HT-29 (cell line): ENCODE results near the gene TOGARAM2. TPM values are rescaled to one million over a fixed set of nuclear protein-coding genes. Genes with fewer than 3 reads are reported as not detected.

Experiments
- DNase-seq: peaks from one replicate; pipeline ENCODE4 v3.0.0-alpha.2; 2015; ENCODE audit warnings: low spot score
- total RNA-seq: library from RNA; depleted of rRNA; stranded (reverse); fragments of >200 nt; shearing (Covaris generic); gene quantifications from 2 replicates; pipeline ENCODE4 v1.2.3, GENCODE V29; 2014

The TOGARAM2 gene
- total RNA-seq, 1 experiment from 2014 or later = 0.20 TPM

- DNase-seq = no peak
Measured at GRCh38 chr2:29017716-29018435, 36.8 kb downstream of the TOGARAM2 start.

- no peak for DNase-seq
Measured at GRCh38 chr2:29021886-29022285, 40.8 kb downstream of the TOGARAM2 start.

DNA sequence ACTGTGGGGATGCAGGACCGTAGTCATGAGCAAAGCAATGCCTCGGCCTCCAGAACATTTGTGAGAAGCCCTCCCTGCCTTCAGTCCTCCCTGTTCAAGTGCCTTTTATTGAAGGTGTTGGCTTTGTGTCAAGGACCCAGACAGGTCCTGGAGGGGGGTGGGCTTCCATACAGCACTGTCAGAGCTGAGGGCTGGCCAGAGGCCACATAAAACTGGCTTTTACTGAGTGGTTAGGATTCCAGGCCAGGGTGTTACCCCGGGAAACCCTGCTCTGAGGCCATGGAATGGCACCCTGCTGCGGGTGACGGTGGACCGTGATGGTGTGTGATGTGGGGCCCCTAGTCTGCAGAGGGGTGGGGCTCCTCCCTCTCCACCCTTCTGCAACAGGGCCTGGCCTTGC lies 41.6 kb downstream of the TOGARAM2 start:
- DNase-seq = no peak

- no peak for DNase-seq
Measured at GRCh38 chr2:29023188-29023587, 42.1 kb downstream of the TOGARAM2 start.

DNA sequence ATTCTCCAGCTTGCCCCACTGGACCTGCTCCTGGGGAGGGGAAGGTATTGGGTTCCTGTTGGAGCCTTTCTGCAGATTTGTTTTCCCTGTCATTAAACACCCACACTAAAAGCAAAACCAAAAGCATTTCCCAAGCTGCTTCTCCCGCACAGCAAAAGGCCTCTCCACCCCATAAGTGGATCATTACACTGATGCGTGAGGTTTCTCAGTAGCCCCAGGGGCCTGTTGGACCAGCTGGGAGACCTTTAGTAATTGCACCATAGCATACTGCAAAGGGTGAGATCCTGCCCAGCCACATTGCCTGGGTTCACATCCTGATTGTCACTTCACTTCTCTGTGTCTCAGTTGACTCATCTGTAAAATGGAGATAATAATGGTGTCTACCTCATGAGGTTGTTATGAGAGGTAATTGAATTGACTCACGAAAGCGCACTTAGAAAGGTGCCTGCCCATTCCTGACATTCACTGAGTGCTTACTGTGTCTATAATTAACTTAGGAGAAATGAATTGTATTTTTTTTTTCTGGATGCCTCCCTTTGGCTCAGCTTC lies 43.9 kb downstream of the TOGARAM2 start:
- no peak for DNase-seq

- DNase-seq = no peak
Measured at GRCh38 chr2:29025711-29026110, 44.6 kb downstream of the TOGARAM2 start.

DNA sequence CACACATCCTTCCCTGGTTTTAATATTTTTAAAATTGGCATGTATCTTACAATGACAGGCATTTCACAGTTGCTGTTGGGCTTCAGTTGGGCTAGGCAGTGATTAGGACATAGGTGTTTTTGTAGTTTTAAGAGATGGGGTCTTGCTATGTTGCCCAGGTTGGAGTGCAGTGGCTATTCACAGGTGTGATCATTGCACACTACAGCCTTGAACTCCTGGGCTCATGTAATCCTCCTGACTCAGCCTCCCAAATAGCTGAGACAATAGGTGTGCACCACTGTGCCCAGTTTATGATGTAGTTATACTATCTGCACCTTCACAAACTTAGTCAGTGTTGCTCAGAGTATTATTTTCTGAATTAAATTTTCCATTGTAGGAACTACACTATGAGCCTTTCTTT lies 49.9 kb downstream of the TOGARAM2 start:
- no peak for DNase-seq

- no peak for DNase-seq
Measured at GRCh38 chr2:29032189-29032588, 51.1 kb downstream of the TOGARAM2 start.

GRCh38 chr2:29033172-29033571 lies 52.1 kb downstream of the TOGARAM2 start:
- DNase-seq = peak; percentile 43

DNA sequence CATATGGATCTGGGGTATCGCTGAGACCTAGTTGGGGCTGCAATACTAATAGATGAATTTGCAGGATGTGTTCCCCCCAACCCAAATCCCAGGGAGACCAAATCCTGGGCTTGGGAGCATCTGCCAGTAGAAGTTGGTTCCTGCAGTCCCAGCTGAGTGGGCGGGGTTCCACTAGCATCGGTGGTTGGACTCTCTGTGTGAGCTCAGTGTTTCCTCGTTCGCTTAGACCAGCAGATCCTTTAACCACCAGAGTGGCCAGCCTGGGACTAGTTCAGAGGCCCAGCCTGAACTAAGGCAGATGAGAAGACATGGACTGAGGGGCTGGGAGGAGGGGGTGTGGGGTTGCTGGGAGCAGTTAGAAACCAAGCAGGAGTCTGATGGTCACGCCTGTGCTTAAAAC lies 52.6 kb downstream of the TOGARAM2 start:
- DNase-seq = peak; percentile 29

GRCh38 chr2:29035016-29035745 lies 54.1 kb downstream of the TOGARAM2 start:
- DNase-seq = no peak

DNA sequence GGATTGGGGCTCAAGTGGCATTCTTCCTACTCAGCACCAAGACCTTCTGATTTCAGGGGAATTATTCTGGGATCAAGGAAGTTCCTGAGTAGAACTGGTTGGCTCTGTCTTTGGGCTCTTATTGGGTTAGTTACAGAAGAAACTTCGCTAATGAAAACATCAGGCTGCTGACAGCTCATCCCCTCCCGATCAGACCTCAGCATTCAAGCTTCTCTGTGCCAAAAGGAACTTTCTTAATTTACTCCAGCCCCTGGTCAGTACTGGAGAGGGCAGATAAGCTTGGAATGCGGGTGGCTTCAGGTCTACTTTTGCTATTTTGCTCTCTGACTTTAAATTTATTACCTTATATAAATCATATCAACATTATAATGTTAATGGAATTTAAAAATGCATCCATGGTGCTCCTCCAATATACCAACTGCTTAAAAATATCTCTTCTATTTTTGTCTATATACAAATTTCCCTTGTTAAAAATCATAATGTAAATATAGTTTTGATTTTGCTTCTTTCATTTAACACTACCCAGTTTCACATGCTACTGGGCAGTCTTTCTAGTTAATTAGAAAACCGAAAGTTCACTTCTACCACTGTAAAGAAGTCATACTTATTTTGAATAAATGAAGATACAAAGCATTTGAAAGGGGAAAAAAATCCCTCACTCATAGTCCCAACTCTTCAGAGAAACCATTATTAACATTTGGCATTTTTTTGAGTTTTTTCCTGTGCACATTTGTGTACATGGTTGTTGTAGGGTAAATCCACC lies 58.8 kb downstream of the TOGARAM2 start:
- no peak for DNase-seq

GRCh38 chr2:29040552-29040951 lies 59.5 kb downstream of the TOGARAM2 start:
- no peak for DNase-seq

DNA sequence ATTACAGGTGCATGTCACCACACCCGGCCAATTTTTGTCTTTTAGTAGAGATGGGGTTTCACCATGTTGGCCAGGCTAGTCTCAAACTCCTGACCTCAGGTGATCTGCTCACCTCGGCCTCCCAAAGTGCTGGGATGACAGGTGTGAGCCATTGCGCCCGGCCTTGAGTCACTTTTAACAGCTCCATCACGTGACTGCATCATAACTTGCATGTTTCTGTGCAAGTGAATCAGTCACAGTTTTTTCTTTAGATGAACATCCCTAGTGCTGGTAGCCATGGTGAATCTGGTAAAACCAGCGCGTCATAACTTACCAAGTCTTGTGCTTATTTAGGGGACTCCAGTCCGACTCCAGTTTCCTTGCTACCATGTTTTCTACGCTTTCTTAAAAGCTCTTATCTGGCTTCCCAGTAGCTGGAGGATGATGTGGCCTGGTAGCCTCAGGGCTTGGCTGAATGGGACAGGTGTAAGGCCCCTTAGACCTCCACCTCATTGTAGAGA lies 60.1 kb downstream of the TOGARAM2 start:
- DNase-seq = no peak

GRCh38 chr2:29042561-29043075 lies 61.5 kb downstream of the TOGARAM2 start:
- DNase-seq = no peak

DNA sequence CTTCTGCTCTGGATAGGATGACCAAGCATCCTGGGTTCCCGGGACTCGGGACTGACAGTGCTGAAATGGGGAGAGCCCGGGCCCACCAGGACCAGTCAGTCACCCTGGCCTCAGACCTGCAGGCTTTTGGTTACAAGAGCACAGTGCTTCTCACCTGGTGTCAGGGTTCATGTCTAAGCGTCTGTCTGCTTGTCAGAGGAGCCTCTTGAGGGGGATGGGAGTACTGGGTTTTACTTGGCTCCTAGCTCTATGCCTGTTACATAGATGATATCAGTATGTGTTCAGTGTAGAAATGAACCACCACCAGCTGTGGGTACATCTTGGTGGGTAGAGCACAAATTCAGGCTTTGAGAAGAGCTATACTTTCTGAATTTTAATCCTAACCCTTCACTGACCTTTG lies 63.4 kb downstream of the TOGARAM2 start:
- no peak for DNase-seq

GRCh38 chr2:29046321-29046720 lies 65.2 kb downstream of the TOGARAM2 start:
- no peak for DNase-seq

DNA sequence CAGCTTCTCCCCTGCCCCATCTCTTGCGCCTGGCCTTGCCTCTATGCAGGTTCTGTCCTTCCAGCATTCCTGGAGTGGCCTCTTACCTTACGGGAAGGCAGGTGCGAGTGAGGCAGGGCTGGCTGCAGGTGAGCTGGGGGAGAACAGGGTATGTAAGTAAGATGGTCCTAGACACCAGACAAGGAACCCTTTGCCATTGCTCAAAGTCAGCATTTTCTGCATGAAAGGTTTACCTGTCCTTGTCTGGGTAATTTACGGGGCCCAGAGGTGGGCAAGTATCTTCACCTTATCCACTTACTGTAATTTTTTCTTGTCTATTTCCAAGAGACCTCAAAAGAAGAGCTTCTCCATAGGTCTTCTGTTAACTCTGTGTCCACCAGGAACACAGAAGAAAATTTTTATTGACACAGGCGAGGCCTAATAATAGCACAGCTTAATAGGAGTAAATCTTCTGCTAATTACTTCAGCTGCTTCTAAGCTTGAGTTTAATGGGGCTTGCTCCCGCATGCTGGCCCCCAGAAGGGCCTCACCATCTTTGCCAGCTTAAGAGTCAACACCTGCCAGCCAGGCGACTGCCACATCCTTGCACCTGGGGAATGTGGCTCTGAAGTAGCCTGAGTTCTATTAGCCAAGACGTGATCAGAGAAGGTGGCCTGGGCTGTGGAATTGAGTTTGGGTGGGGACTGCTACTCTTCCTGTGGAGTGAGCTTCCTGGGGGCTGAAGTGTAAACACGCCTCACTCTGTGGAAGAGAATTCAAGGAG lies 66.2 kb downstream of the TOGARAM2 start:
- DNase-seq = no peak

GRCh38 chr2:29050591-29050990 lies 69.5 kb downstream of the TOGARAM2 start:
- no peak for DNase-seq

- no peak for DNase-seq
Measured at GRCh38 chr2:29051730-29052129, 70.6 kb downstream of the TOGARAM2 start.

- DNase-seq = no peak
Measured at GRCh38 chr2:29052807-29053206, 71.7 kb downstream of the TOGARAM2 start.
